ENCODE data around the gene IL1RAPL1. TPM values are rescaled to one million over a fixed set of nuclear protein-coding genes. Genes with fewer than 3 reads are reported as not detected.

Gene IL1RAPL1
- total and polyA plus RNA-seq, 9 of the 15 experiments (the other 6 are each of a cell fraction or from before 2014, with no cell fraction given) = 0.04 to 0.07 (median 0.04) TPM; not detected in 6

GRCh38 chrX:29530501-29530900 lies 943.3 kb downstream of the IL1RAPL1 start (continued):
- TF ChIP-seq ZBTB40 (IDR thresholded peaks at IDR 0.05) (no peak), ZBTB40 (CRISPR knock-in tag; IDR thresholded peaks at IDR 0.05) (no peak), SPI1 (IDR thresholded peaks at IDR 0.05; ENCODE audit: borderline replicate concordance, low read depth, low read length) (no peak), GABPB1 (CRISPR knock-in tag; IDR thresholded peaks at IDR 0.05) (no peak), MAX (CRISPR knock-in tag; IDR thresholded peaks at IDR 0.05) (no peak), BRF2 (IDR thresholded peaks at IDR 0.05; ENCODE audit: borderline replicate concordance, insufficient read depth, insufficient read length) (no peak), ARID4B (CRISPR knock-in tag; IDR thresholded peaks at IDR 0.05) (no peak), ZMIZ1 (IDR thresholded peaks at IDR 0.05; ENCODE audit: low read depth in 2 of 2, low read length in 2 of 2) (no peak)

Measured in K562 (cell line).